ENCODE results near the gene WWP2. TPM values are rescaled to one million over a fixed set of nuclear protein-coding genes. Genes with fewer than 3 reads are reported as not detected.
"Not testable (repeated sequence)": the region's sequence is repeated elsewhere in the genome, so short reads cannot be mapped to it uniquely, and the experiment has no call there.

Gene WWP2
- total RNA-seq, 4 donors from 2014 or later, result 40.8 to 96.9 (median 84.3) TPM

- no peaks in the 10 kb centered on the region for H3K9me3 ChIP-seq
- H3K4me1 ChIP-seq, result peaks cover 0 to 12% (median 6%) of the 10 kb centered on the region in 4 donors
- peak overlapping the region in 3 of 4 donors; percentile 39 to 72 (median 45) for H3K27ac ChIP-seq
- TF ChIP-seq EP300 (IDR thresholded peaks at IDR 0.05), result peak in 1 of 2 donors; percentile 16
- TF ChIP-seq POLR2A (IDR thresholded peaks at IDR 0.05), result no peak
- H3K36me3 ChIP-seq, result peaks cover 9 to 56% (median 19%) of the 10 kb centered on the region in 3 donors
- H3K4me3 ChIP-seq, result no peak overlapping the region
- peak in 1 of 2 donors; percentile 4 for DNase-seq (ENCODE audit: low spot score in 2 of 2)
- 73 to 79% methylated on average over 21 to 28 of the region's 28 CpGs for WGBS, 2 donors
- no peaks in the 10 kb centered on the region for H3K27me3 ChIP-seq
These were observed 179.3 kb downstream of the WWP2 start for GRCh38 chr16:69941251-69942098.

GRCh38 chr16:69942099-69942491 is 180.0 kb downstream of the WWP2 start:
- no peak overlapping the region for H3K4me3 ChIP-seq
- TF ChIP-seq POLR2A (IDR thresholded peaks at IDR 0.05), result no peak
- TF ChIP-seq EP300 (IDR thresholded peaks at IDR 0.05), result no peak
- no peak for TF ChIP-seq CTCF (IDR thresholded peaks at IDR 0.05)
- peak in 1 of 2 donors; percentile 11 for DNase-seq (ENCODE audit: low spot score in 2 of 2)
- H3K4me1 ChIP-seq, result peaks cover 0 to 12% (median 6%) of the 10 kb centered on the region in 4 donors
- peaks cover 3 to 50% (median 13%) of the 10 kb centered on the region in 3 donors for H3K36me3 ChIP-seq
- H3K27ac ChIP-seq, result peak overlapping the region in 2 of 4 donors; percentile 39 to 72
- no peaks in the 10 kb centered on the region for H3K27me3 ChIP-seq
- no peaks in the 10 kb centered on the region for H3K9me3 ChIP-seq
- whole genome bisulfite sequencing, 2 donors, result 65 to 77% methylated on average over 11 of the region's 11 CpGs

- Histone ChIP-seq H3K27ac (no peak overlapping the region), H3K9me3 (no peaks in the 10 kb centered on the region), H3K27me3 (no peaks in the 10 kb centered on the region), H3K4me3 (no peak overlapping the region), H3K4me1 (peaks cover 0 to 12% (median 6%) of the 10 kb centered on the region in 4 donors), H3K36me3 (peaks cover 3 to 44% (median 7%) of the 10 kb centered on the region in 3 donors)
- DNase-seq (ENCODE audit: low spot score in 2 of 2), result peak in 1 of 2 donors; percentile 3
- 91 to 94% methylated on average over 8 of the region's 8 CpGs for WGBS, 2 donors
- TF ChIP-seq CTCF (IDR thresholded peaks at IDR 0.05), result no peak
- TF ChIP-seq EP300 (IDR thresholded peaks at IDR 0.05), result no peak
- TF ChIP-seq POLR2A (IDR thresholded peaks at IDR 0.05), result no peak
These were observed 180.6 kb downstream of the WWP2 start for GRCh38 chr16:69942627-69943170.

- WGBS, 2 donors, result 58 to 80% methylated on average over 15 to 16 of the region's 21 CpGs
- not testable (repeated sequence) for H3K27ac ChIP-seq, H3K4me3 ChIP-seq, H3K27me3 ChIP-seq, H3K9me3 ChIP-seq
- Histone ChIP-seq H3K4me1 (peaks cover 0 to 12% (median 6%) of the 10 kb centered on the region in 4 donors), H3K36me3 (peaks cover 3 to 36% (median 5%) of the 10 kb centered on the region in 3 donors)
- DNase-seq (ENCODE audit: low spot score in 2 of 2), result peak in 1 of 2 donors; percentile 2
These were observed 181.3 kb downstream of the WWP2 start for GRCh38 chr16:69943241-69944036.

GRCh38 chr16:69950411-69950810 is 188.3 kb downstream of the WWP2 start:
- WGBS, 2 donors, result no CpG with 5 or more reads among the region's 17 CpGs
- H3K4me1 ChIP-seq; H3K27ac ChIP-seq; H3K4me3 ChIP-seq; H3K36me3 ChIP-seq; DNase-seq (ENCODE audit: low spot score in 2 of 2); H3K9me3 ChIP-seq; H3K27me3 ChIP-seq: not testable (repeated sequence)

- WGBS, 2 donors, result no CpG with 5 or more reads among the region's 26 CpGs
- DNase-seq (ENCODE audit: low spot score in 2 of 2); H3K27me3 ChIP-seq; H3K4me1 ChIP-seq; H3K9me3 ChIP-seq; H3K36me3 ChIP-seq; H3K27ac ChIP-seq; H3K4me3 ChIP-seq: not testable (repeated sequence)
These were observed 189.0 kb downstream of the WWP2 start, which contains the start of gene CLEC18A for GRCh38 chr16:69951017-69951671. TSS of gene CLEC18A (plus strand) at chr16:69951334. CDS start at chr16:69951367, 33 bp downstream.

GRCh38 chr16:69951672-69952031 is 189.5 kb downstream of the WWP2 start:
- H3K4me3 ChIP-seq; H3K36me3 ChIP-seq; H3K27ac ChIP-seq; H3K4me1 ChIP-seq; DNase-seq (ENCODE audit: low spot score in 2 of 2); H3K9me3 ChIP-seq; H3K27me3 ChIP-seq: not testable (repeated sequence)
- no CpG with 5 or more reads among the region's 14 CpGs for WGBS, 2 donors

GRCh38 chr16:69952116-69952515 is 190.0 kb downstream of the WWP2 start:
- H3K36me3 ChIP-seq; H3K9me3 ChIP-seq; H3K4me3 ChIP-seq; H3K4me1 ChIP-seq; DNase-seq (ENCODE audit: low spot score in 2 of 2); H3K27ac ChIP-seq; H3K27me3 ChIP-seq: not testable (repeated sequence)
- no CpG with 5 or more reads among the region's 15 CpGs for WGBS, 2 donors

- not testable (repeated sequence) for H3K4me3 ChIP-seq; H3K27me3 ChIP-seq; H3K4me1 ChIP-seq; H3K27ac ChIP-seq; H3K36me3 ChIP-seq; H3K9me3 ChIP-seq; DNase-seq (ENCODE audit: low spot score in 2 of 2)
- WGBS, 2 donors, result 89 to 100% methylated on average over 3 to 5 of the region's 24 CpGs
These were observed 190.6 kb downstream of the WWP2 start for GRCh38 chr16:69952572-69953355.

Measured in tibial nerve (tissue), 4 donors.